HT-29 (cell line): ENCODE results near the gene TFPT. TPM values are rescaled to one million over a fixed set of nuclear protein-coding genes. Genes with fewer than 3 reads are reported as not detected.

Source experiments
- DNase-seq: peaks from one replicate; pipeline ENCODE4 v3.0.0-alpha.2; 2015; ENCODE audit warnings: low spot score
- total RNA-seq: library from RNA; depleted of rRNA; stranded (reverse); fragments of >200 nt; shearing (Covaris generic); gene quantifications from 2 replicates; pipeline ENCODE4 v1.2.3, GENCODE V29; 2014

The TFPT gene
- total RNA-seq, 1 experiment from 2014 or later, result 20.0 TPM

DNA sequence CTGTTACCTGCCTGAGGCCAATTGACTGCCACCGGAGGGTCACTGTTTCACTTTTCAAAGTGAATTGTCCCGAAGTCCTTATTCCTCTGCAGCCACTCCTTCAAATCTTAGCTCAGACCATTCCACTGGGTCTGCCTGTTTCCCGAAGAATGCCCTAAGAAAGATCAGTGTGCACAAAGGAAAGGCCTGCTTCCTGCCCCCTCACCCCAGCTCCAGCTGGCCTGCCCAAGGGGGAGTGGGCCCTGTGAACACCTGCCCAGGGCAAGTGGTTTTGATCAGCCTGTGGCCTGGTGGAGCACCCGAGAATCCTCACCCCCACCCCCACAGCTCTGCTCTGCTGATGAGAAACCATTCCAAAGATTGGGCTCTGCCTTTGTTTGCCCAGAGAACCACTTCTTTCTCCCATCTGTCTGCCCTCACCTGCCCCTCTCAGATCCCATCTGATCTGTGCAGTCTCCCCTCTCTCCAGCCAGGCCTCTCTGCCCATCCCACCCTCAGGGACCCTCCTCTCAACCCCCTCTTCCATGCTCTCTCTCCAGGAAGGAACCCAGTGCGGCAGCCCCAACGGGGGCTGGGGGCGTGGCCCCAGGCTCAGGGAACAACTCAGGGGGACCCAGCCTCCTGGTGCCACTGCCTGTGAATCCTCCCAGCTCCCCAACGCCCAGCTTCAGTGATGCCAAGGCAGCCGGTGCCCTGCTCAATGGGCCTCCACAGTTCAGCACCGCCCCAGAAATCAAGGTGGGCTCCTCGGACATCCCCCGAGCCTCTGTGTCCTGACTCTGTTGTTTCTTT, 33.8 kb upstream of the TFPT start:
- DNase-seq, result no peak

GRCh38 chr19:54148158-54148557, 32.7 kb upstream of the TFPT start:
- no peak for DNase-seq

DNA sequence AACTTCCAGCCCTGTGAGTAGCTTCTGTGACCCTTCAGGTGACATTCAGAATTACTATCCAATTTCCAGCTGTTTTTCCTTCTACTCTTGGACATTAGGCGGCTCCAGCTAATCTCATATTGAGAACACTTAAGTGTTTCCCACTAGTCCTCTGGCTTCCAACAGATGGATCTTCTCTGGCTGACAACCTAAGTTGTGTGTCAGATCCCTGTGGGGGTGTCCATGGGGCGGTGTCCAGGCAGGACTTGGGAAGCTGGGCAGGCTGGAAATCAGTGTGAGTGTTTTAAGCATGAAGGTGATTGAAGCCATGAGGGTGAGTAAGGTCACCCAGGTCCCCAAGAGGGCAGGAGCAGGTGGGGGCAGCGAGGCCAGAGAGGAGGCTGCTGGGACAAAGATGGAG, 32.2 kb upstream of the TFPT start:
- DNase-seq, result no peak

GRCh38 chr19:54145541-54146158, 30.2 kb upstream of the TFPT start:
- no peak for DNase-seq

GRCh38 chr19:54142166-54142780, 26.8 kb upstream of the TFPT start:
- DNase-seq, result no peak

DNA sequence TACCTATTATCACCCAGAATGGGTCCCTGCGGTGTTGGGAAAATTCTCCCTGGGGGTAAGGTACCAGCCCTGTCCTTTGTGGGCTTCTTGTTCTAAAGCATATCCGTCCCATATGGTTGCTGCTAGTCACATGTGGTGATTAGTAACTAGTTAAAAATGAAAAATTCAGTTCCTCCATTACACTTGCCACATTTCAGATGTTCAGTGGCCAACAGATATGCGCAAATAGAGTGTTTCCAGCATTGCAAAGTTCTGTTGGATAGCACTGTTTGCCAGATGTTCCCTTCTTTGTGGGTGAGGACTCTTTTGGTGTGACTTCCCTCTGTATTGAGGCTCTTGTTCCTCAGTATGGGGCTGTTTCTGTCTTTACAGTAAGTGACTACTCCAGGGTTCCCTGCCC, 25.9 kb upstream of the TFPT start:
- no peak for DNase-seq

DNA sequence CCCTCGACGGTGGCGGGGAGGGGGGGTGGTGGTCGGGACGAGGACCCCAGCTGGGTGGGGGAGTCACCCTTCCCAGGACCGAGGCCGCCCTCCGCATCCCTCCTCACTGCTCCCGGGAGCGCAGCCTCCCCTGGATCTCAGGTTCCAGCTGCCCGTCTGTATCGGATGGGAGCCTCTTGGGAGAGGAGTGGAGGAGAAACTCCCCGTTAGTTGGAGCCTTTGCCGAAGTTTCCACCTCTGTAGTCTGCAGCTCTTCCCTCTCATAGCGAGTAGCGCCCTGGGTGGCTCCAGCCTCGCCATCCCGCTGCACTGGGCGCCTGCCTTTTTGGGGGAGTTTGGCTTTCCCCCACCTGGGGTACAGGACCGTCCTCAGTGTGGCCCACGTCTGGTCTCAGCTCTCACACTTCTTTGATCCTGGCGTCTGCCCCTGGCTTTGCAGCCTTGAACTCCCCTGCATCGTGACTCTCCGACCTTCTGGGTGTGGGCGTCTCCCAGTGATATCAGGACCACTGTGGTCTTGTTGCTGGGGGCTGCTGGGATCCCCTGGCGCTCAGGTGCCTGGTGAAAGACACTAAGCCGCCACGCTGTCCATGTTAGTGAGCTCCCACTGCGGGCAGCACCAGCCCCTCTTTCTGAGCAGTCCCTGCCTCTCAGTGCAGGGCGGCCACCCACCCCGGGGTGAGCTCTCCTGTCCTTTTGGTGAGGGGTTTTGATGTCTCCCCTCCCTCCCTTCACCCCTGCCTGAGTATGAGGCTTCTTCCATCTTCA, 23.2 kb upstream of the TFPT start:
- no peak for DNase-seq

DNA sequence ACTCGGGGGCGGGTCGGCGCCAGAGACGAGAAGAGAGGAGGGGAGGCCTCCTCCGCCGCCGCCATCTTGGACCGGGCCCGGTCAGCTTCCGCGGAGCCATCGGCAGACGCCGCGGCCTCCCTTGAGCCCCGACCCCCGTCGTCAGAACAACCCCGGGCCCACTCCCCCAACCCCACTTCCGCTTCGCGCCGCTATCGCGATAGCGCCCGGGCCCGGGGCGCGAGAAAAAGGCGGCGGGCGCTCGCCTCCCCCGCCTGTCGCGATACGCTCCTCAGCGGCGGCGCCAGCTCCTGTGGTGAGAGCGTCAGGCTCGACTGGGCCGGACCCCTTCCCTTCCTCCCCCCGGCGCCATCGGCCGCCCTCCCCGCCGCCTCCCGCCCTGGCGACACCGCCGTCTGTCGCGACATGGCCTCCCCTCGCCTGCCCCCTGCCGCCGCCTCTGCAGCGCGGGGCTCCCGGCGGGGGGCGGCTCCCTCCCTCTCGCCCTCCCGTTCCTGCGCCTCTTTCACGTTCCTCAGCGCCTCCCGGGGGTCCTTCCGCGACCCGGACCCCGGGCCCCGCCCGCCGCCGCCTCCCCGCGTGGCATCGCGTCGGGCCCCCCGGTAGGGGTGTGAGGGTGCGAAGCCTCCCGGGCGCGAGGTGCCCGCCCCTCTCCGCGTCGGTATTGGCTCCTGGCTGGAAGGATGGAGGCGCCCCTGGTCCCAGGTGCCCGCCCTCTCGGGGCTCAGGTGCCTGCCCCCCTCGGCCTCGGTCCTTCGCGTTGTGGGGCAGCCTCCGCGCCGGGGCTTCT, 22.4 kb upstream of the TFPT start, which contains the start of gene CNOT3:
CNOT3 (plus strand) TSS at position 64 of the 790 bp plus-strand sequence. CDS start 5,217 bp downstream, outside the sequence.
- no peak for DNase-seq

DNA sequence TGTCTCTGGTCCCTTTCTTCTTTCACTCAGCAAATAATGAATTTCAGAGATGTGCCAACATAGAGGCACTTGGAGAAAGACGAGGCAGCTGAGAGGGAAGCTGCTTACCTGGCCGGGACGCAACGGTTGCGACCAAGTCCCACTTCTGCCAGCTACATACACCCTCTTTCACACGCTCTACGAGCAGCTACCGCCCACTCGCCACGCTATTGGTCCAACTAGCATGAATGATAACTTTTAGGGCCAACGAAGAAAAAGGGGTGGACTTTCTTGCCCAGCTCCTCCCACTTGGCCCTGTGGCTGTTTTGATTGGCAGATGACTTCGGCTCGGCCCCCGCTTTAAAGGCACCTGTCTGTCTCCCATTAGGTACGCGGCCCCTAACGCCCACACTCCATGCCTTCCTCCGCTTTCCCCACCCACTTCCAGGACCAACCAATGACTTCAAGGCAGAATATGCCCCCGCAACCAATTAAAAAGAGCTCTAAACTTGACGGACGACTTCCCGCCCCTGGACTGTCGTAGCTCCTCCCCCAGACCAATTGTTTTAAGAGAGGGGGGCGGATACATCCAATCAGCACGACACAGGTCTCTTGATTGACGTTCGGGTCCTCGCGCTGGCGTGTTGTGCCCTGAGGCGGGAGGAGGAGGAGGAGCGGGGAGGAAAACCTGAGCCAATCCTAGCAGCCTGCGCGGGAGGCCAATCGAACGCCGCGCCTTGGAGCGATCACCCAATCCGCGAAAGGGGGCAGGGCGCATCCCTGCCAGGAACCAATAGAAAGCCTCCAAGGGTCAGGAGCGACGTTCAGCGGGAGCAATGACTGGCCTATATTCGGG, 21.6 kb upstream of the TFPT start:
- DNase-seq, result peak; percentile 100

- DNase-seq, result no peak
Observed at GRCh38 chr19:54136086-54136863, 20.8 kb upstream of the TFPT start.

GRCh38 chr19:54133957-54134590, 18.6 kb upstream of the TFPT start:
- no peak for DNase-seq

- DNase-seq, result no peak
Observed at GRCh38 chr19:54133312-54133956, 18.0 kb upstream of the TFPT start.

GRCh38 chr19:54129617-54129996, 14.2 kb upstream of the TFPT start:
- DNase-seq, result no peak

DNA sequence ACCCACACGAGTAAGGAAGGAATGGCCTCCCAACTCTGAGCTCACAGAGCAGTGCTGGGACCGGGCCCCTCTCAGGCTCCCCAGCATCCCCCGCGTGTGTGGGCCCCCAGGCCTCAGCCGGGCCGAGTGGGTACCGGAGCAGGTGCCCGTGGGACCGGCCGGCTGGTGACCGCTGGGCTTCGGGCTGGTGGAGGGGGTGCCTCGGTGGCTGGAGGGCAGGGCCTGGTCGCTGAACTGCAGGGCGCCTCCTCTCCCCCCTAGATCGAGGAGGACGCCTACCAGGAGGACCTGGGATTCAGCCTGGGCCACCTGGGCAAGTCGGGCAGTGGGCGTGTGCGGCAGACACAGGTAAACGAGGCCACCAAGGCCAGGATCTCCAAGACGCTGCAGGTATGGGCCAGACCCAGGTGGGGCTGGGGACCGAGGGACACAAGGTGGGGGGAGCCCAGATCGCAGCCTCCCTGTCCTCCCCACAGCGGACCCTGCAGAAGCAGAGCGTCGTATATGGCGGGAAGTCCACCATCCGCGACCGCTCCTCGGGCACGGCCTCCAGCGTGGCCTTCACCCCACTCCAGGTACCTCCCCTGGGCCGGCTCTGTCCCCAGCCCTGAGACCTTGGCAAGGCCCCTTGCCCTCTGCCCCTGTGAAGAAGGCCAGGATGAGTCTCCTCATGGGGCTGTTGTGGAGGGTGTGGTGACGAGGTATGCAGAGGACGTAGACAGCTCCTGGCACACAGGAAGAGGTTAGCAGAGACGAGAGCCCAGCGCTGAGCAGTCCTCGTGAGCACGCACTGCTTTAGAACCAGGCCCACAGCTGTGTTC, 13.5 kb upstream of the TFPT start:
- no peak for DNase-seq

DNA sequence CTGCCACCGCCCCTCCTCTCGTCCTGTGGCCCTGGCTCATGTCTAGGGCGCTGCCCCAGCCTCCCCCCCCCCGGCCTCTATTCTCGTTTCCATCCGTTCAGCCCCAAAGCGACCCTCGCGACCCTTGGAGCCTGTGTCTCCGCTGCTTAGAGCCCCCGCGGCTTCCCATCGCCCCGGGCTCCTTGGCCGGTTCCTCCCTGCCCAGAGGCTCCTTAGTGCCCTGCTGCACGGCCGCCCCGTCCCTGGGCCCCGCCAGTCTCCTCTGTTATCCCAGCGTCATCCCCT, 12.9 kb upstream of the TFPT start:
- no peak for DNase-seq

DNA sequence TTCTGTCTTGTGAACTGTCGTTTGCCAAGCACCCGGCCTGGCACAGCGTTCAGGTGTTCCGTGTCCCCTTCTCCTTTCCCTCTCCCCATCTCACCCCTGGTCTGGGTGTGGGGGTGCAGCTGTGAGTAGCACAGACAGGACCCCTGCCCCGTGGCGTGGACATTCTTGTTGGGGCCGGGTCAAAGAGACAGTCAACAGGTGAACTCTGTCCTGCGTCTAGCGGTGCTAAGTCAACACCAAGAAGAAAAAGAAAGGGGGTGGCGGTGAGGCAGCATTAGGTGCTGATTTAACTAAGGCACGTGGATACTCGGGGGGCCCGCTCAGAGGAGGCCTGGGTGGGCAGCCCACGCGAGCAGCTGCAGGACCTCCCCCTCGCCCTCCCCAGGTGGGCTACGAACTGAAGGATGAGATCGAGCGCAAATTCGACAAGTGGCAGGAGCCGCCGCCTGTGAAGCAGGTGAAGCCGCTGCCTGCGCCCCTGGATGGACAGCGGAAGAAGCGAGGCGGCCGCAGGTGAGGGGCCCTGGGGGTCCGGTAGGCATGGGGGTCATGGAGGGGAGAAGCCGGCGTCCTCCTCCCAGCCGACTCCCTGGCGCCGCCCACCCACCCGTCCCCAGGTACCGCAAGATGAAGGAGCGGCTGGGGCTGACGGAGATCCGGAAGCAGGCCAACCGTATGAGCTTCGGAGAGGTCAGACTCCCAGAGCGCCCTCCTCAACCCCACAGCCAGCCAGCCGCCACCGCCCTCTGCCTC, 12.4 kb upstream of the TFPT start:
- no peak for DNase-seq

DNA sequence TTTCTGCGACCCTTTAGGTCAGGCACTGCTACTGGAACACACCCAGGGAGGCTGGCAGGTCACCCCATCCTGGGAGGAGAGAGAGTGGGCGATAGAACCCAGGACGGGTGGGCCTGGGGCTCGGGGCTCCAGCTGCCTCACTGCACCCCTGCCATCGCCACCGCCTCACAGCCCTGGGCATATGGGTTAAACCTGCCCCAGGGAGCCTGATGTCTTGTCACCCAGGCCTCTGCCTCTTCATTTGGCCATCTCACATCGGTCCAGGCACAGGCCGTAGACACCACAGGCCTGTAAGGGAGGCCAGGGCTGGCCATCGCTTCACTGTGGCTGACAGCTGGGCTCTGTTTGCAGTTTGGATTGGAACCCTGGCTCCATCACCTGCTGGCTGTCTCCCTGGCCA, 10.3 kb upstream of the TFPT start:
- DNase-seq, result no peak
